ENCODE measurements around the gene PRDX6.

The PRDX6 gene

GRCh38 chr1:173499729-173500128 is 22.6 kb downstream of the PRDX6 start:
- DNase-seq (ENCODE audit: insufficient read length, low spot score) (no peak), FAIRE-seq (no peak)
- TF ChIP-seq CTCF (IDR thresholded peaks at IDR 0.05; ENCODE audit: insufficient read depth, missing control alignments) = no peak

- FAIRE-seq = no peak
- no peak for TF ChIP-seq CTCF (IDR thresholded peaks at IDR 0.05; ENCODE audit: insufficient read depth, missing control alignments)
- no peak for DNase-seq (ENCODE audit: insufficient read length, low spot score)
These were observed 25.0 kb downstream of the PRDX6 start for GRCh38 chr1:173502104-173502503.

- TF ChIP-seq CTCF (IDR thresholded peaks at IDR 0.05; ENCODE audit: insufficient read depth, missing control alignments) = no peak
- DNase-seq (ENCODE audit: insufficient read length, low spot score) (no peak), FAIRE-seq (no peak)
These were observed 26.3 kb downstream of the PRDX6 start for GRCh38 chr1:173503391-173503790.

- TF ChIP-seq CTCF (IDR thresholded peaks at IDR 0.05; ENCODE audit: insufficient read depth, missing control alignments) = no peak
- DNase-seq (ENCODE audit: insufficient read length, low spot score) (no peak), FAIRE-seq (no peak)
These were observed 27.1 kb downstream of the PRDX6 start for GRCh38 chr1:173504268-173504667.

GRCh38 chr1:173505391-173505790 is 28.3 kb downstream of the PRDX6 start:
- DNase-seq (ENCODE audit: insufficient read length, low spot score) (no peak), FAIRE-seq (no peak)
- no peak for TF ChIP-seq CTCF (IDR thresholded peaks at IDR 0.05; ENCODE audit: insufficient read depth, missing control alignments)

GRCh38 chr1:173506437-173506836 is 29.3 kb downstream of the PRDX6 start:
- TF ChIP-seq CTCF (IDR thresholded peaks at IDR 0.05; ENCODE audit: insufficient read depth, missing control alignments) = peak; percentile 20
- DNase-seq (ENCODE audit: insufficient read length, low spot score) = no peak
- no peak for FAIRE-seq

- no peak for TF ChIP-seq CTCF (IDR thresholded peaks at IDR 0.05; ENCODE audit: insufficient read depth, missing control alignments)
- FAIRE-seq (peak; percentile 56), DNase-seq (ENCODE audit: insufficient read length, low spot score) (no peak)
These were observed 30.2 kb downstream of the PRDX6 start for GRCh38 chr1:173507205-173507846.
